GM12878 (cell line): ENCODE measurements around the gene ZNF695.

ENCODE experiments used
- BACH1 ChIP-seq: fragments of 450-650 bp; IDR thresholded peaks from 2 replicates; pipeline ENCODE4 v1.6.1; 2017; ENCODE audit warnings: mild to moderate bottlenecking, borderline replicate concordance
- EP300 ChIP-seq, 2 experiments: fragments of 150-350 bp in 1 of 2; IDR thresholded peaks; 2 replicates each; pipeline ENCODE4 v1.6.1; 2011 to 2012; ENCODE audit warnings: low read depth in 2 of 2, low read length in 2 of 2, borderline replicate concordance in 1 of 2, improper control_type of control experiment in 1 of 2, inconsistent platforms in 1 of 2; ENCODE audit not compliant: control insufficient read depth in 1 of 2
- POLR2A ChIP-seq: IDR thresholded peaks from 2 replicates; pipeline ENCODE4 v1.6.1; 2011; ENCODE audit warnings: low read depth, mild to moderate bottlenecking, low read length
- RELA ChIP-seq: fragments of 450-650 bp; IDR thresholded peaks from 2 replicates; pipeline ENCODE4 v1.8.0; 2014; ENCODE audit warnings: borderline replicate concordance; ENCODE audit not compliant: partially characterized antibody

- TF ChIP-seq BACH1 (no peak), POLR2A (no peak), RELA (no peak), EP300 (IDR thresholded peaks at IDR 0.05; ENCODE audit: borderline replicate concordance in 1 of 2, control insufficient read depth in 1 of 2, low read depth in 2 of 2, low read length in 2 of 2) (no peak)
Measured at GRCh38 chr1:246988316-246988715, 19.5 kb downstream of the ZNF695 start.
